Pericardium fibroblast (primary cell): Measurements from ENCODE around the gene RPF1. TPM values are rescaled to one million over a fixed set of nuclear protein-coding genes. Genes with fewer than 3 reads are reported as not detected.

Experiments used
- total RNA-seq: library from RNA; depleted of rRNA; stranded (reverse); fragments of >200 nt; gene quantifications from 2 replicates; pipeline ENCODE4 v1.2.3, GENCODE V29; 2015

RPF1 gene, protein sequence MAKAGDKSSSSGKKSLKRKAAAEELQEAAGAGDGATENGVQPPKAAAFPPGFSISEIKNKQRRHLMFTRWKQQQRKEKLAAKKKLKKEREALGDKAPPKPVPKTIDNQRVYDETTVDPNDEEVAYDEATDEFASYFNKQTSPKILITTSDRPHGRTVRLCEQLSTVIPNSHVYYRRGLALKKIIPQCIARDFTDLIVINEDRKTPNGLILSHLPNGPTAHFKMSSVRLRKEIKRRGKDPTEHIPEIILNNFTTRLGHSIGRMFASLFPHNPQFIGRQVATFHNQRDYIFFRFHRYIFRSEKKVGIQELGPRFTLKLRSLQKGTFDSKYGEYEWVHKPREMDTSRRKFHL
- total RNA-seq, result 20.9 and 25.9 TPM in 2 replicates

DNA sequence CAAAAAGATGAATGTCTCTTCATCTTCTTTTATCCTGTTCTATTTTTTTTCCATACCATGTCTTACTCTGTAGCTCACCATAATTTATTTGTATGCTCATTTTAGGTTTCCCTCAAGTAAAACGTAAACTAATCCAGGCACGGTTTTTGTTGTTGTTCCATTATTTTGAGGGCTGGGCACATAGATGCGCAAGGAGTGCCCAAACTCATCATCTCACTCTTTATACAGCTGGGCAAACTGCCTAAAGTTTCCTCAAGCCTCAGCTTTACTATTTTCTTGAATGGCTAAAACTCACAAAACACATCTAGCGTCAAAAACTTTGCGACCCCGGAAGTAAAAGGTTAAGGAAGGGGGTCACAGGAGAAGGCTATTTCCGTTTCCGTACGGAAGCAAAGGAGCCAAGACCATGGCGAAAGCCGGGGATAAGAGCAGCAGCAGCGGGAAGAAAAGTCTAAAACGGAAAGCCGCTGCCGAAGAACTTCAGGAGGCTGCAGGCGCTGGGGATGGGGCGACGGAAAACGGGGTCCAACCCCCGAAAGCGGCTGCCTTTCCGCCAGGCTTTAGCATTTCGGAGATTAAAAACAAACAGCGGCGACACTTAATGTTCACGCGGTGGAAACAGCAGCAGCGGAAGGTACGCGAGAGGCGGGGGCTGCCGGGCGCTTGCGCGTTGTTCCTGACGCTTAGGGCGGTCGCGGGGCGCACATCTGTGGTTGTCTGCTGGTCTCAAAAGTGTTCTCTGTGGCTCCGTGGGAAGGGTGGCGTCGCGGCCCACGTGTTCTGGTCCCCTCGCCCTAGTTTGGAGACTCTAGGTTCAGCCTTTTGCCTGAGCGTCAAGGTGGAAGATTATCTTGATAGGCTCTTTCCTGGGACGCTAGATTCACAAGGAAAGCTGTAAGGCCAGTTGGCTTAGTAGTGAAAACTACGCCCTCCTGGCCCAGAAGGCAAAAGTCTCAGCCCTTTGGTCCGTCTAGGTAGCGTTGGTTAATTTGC, at the start of gene RPF1:
RPF1 (plus strand) TSS at position 391 of the 993 bp plus-strand sequence; CDS start at position 407, 16 bp downstream.

DNA sequence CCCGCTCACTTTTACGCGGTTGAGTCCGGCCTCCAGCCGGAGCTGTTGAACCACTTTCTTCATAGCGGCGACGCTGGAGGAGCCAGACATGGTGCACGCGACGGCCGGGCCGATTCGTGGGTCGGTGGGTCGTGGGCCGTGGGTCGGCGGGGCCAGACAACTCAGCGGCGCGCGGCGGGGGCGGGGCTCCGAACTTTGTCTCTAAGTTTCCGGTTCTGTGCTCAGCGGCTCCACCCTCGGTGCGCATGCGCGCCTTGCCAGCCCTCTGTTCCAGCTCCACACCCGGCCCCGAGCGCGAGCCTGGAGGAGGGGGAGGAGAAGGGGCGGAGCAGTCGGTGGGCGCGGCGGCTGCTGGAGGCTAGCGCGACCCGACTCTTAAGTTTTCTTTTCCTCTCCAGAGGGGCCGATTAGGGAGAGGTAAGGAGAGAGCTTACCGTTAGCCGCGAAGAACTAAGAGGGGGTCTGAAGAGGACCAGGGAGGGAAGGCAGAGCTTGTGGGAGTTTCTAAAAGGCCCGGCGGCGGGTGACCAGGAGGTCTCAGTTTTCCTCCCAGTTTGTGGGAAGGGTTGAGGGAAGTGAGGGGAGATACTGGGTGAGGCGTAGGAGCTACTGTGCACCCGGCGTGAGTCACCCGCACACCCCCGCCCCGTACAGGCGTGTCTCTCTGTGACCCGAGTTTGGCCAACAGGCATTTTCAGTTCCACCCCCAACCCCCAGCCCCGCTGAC, 27.1 kb downstream of the RPF1 start, which contains the start of the genes GNG5 and SPATA1:
GNG5 (minus strand) TSS at position 580 of the 727 bp plus-strand sequence; CDS start at position 90, 490 bp downstream.
SPATA1 (plus strand) TSS at position 385 of the 727 bp plus-strand sequence. CDS start 9,974 bp downstream, outside the sequence.

Other genes starting within 250 kb of the RPF1 start
- gene SAMD13, start 177.6 kb upstream of the RPF1 start, total RNA-seq, result 1.2 and 1.8 TPM in 2 replicates
- gene DNASE2B, start 80.8 kb upstream of the RPF1 start, total RNA-seq, result 0.23 TPM in 1 of 2 replicates, not detected in the other
- gene SPATA1, start 27.1 kb downstream of the RPF1 start, total RNA-seq, result 0.85 TPM in 1 of 2 replicates, not detected in the other
- gene GNG5, start 27.3 kb downstream of the RPF1 start, total RNA-seq, result 83.5 and 118 TPM in 2 replicates
- gene CTBS, start 95.2 kb downstream of the RPF1 start, total RNA-seq, result 10.2 and 11.1 TPM in 2 replicates
- gene SSX2IP, start 211.2 kb downstream of the RPF1 start, total RNA-seq, result 5.6 and 7.1 TPM in 2 replicates